ENCODE measurements around the gene PDIK1L.

DNA sequence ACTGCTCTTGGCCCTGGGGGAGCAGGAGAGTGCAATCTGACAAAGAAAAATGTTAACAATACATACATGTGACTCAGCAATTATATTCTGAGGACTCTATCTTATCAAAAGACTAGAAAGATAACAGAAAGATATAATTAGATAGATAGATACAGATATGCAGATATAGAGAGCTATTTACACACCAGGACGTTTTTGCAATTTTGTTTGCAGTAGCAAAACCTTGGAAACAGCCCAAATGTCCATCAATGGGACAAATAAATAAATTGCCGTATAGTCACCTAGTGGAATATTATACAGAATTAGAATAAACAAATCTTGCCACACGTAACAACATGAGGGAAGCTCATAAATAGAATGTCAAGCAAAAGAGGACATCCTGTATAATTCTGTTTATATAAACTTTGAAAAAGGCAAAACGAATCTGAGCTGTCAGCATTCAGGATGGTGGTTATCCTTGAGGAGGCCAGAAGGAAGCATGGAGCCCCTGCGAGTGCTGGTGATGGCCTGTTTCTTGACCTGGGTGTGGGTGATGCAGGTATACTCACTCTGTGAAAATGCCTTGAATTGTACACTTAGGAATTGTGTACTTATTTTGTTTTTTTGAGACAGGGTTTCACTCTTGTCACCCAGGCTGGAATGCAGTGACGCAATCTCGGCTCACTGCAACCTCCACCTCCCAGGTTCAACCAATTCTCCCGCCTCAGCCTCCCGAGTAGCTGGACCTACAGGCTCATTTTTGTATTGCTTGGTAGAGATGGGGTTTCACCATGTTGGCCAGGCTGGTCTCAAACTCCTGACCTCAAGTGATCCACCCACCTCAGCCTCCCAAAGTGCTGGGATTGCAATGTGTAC, 31.4 kb upstream of the PDIK1L start:
- TF ChIP-seq, protein P1, sequence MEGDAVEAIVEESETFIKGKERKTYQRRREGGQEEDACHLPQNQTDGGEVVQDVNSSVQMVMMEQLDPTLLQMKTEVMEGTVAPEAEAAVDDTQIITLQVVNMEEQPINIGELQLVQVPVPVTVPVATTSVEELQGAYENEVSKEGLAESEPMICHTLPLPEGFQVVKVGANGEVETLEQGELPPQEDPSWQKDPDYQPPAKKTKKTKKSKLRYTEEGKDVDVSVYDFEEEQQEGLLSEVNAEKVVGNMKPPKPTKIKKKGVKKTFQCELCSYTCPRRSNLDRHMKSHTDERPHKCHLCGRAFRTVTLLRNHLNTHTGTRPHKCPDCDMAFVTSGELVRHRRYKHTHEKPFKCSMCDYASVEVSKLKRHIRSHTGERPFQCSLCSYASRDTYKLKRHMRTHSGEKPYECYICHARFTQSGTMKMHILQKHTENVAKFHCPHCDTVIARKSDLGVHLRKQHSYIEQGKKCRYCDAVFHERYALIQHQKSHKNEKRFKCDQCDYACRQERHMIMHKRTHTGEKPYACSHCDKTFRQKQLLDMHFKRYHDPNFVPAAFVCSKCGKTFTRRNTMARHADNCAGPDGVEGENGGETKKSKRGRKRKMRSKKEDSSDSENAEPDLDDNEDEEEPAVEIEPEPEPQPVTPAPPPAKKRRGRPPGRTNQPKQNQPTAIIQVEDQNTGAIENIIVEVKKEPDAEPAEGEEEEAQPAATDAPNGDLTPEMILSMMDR (IDR thresholded peaks at IDR 0.05; ENCODE audit: poor library complexity): no peak
- no peak for TF ChIP-seq EZH2 (IDR thresholded peaks at IDR 0.05; ENCODE audit: borderline replicate concordance)
